ENCODE data around the gene SAMD7.

Gene SAMD7

GRCh38 chr3:169945313-169945712, 33.9 kb downstream of the SAMD7 start (continued):
- TF ChIP-seq ZNF202 (tag by site-specific recombination; IDR thresholded peaks at IDR 0.05; ENCODE audit: borderline replicate concordance) (no peak), ZNF404 (tag by site-specific recombination; IDR thresholded peaks at IDR 0.05) (no peak)

GRCh38 chr3:169946336-169946735, 35.0 kb downstream of the SAMD7 start:
- ChIA-PET CTCF (interaction anchor here (1.1 kb wide), 1 partner anchor 20 kb away, joined by 6 read pairs; the partner anchor contains the start of gene SEC62), POLR2A (interaction anchor here (0.6 kb wide), 1 partner anchor 309 kb away, joined by 3 read pairs; no protein-coding TSS in a partner anchor)
- TF ChIP-seq ZNF280D (tag by site-specific recombination; IDR thresholded peaks at IDR 0.05) (no peak), ZNF366 (tag by site-specific recombination; conservative IDR thresholded peaks at IDR 0.05) (no peak), ZNF585B (tag by site-specific recombination; IDR thresholded peaks at IDR 0.05) (no peak), TRIM28 (IDR thresholded peaks at IDR 0.05; ENCODE audit: borderline replicate concordance, low read length) (no peak), INSM2 (tag by site-specific recombination; IDR thresholded peaks at IDR 0.05) (no peak), ZNF555 (tag by site-specific recombination; conservative IDR thresholded peaks at IDR 0.05) (no peak)
- H3K27ac ChIP-seq (ENCODE audit: extremely low read depth, low read depth, low read length) = no peak overlapping the region
- no peaks in the 10 kb centered on the region for H3K36me3 ChIP-seq (ENCODE audit: control insufficient read depth in 2 of 2, insufficient read depth in 1 of 2, low read length in 2 of 2)
- H3K4me1 ChIP-seq (ENCODE audit: control insufficient read depth, insufficient read depth, low read length) = no peaks in the 10 kb centered on the region
- H3K4me3 ChIP-seq (ENCODE audit: low read depth, low read length) = no peak overlapping the region
- H3K9me3 ChIP-seq (ENCODE audit: control insufficient read depth, insufficient read depth, low read depth, low read length) = no peaks in the 10 kb centered on the region

- Histone ChIP-seq H3K9me3 (ENCODE audit: control insufficient read depth, insufficient read depth, low read depth, low read length) (no peaks in the 10 kb centered on the region), H3K27ac (ENCODE audit: extremely low read depth, low read depth, low read length) (no peak overlapping the region), H3K4me1 (ENCODE audit: control insufficient read depth, insufficient read depth, low read length) (no peaks in the 10 kb centered on the region), H3K4me3 (ENCODE audit: low read depth, low read length) (no peak overlapping the region), H3K36me3 (ENCODE audit: control insufficient read depth in 2 of 2, insufficient read depth in 1 of 2, low read length in 2 of 2) (no peaks in the 10 kb centered on the region)
- ChIA-PET CTCF (interaction anchor here (1.6 kb wide), 1 partner anchor 17 kb away, joined by 3 read pairs; no protein-coding TSS in a partner anchor), POLR2A (no interaction called here)
- TF ChIP-seq TCF7L2 (IDR thresholded peaks at IDR 0.05; ENCODE audit: borderline replicate concordance, low read depth, low read length) = no peak
- TF ChIP-seq ZNF621 (tag by site-specific recombination; IDR thresholded peaks at IDR 0.05) = no peak
- TF ChIP-seq SP2 (tag by site-specific recombination; IDR thresholded peaks at IDR 0.05) = no peak
- no peak for TF ChIP-seq ZNF280D (tag by site-specific recombination; IDR thresholded peaks at IDR 0.05)
- no peak for TF ChIP-seq ZNF18 (tag by site-specific recombination; IDR thresholded peaks at IDR 0.05)
- TF ChIP-seq ELK4 (IDR thresholded peaks at IDR 0.05; ENCODE audit: borderline replicate concordance, low read depth, low read length) = no peak
- no peak for TF ChIP-seq ZNF600 (tag by site-specific recombination; IDR thresholded peaks at IDR 0.05)
Observed at GRCh38 chr3:169948559-169949448, 37.4 kb downstream of the SAMD7 start.

All from HEK293 (cell line).